Suppressor macrophage (primary cell): ENCODE measurements around the gene PHAF1.

ENCODE experiments used
- DNase-seq, 4 experiments: peaks; one replicate each; pipeline ENCODE4 v3.0.0-alpha.2; 2020 to 2022

PHAF1 gene

GRCh38 chr16:67163999-67164558, 54.3 kb downstream of the PHAF1 start:
- peak in 1 of 4 experiments; percentile 34 for DNase-seq

DNA sequence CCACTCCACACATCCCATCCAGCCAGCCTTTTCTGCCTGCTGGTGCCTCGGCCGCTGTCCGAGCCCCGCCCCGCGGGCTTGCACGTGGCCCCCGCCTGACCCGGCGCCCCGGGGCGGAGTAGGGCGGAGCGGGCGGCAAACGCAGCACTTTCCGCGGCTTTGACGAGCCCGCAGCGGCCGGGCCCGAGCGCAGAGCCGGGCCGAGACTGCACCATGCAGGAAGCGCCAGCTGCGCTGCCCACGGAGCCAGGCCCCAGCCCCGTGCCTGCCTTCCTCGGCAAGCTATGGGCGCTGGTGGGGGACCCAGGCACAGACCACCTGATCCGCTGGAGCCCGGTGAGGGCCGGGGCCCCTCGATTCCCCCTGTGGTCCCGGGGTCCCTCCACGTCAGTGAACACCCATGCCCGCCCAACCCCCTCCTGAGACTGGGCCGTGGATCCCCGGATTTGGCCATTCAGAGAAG, 54.9 kb downstream of the PHAF1 start, which contains the start of gene HSF4:
Gene HSF4, plus strand, starts transcription at position 147 of the 463 bp plus-strand sequence. Its CDS starts 67 bp downstream, at position 214.
- peak; percentile 80 to 94 (median 88) for DNase-seq

DNA sequence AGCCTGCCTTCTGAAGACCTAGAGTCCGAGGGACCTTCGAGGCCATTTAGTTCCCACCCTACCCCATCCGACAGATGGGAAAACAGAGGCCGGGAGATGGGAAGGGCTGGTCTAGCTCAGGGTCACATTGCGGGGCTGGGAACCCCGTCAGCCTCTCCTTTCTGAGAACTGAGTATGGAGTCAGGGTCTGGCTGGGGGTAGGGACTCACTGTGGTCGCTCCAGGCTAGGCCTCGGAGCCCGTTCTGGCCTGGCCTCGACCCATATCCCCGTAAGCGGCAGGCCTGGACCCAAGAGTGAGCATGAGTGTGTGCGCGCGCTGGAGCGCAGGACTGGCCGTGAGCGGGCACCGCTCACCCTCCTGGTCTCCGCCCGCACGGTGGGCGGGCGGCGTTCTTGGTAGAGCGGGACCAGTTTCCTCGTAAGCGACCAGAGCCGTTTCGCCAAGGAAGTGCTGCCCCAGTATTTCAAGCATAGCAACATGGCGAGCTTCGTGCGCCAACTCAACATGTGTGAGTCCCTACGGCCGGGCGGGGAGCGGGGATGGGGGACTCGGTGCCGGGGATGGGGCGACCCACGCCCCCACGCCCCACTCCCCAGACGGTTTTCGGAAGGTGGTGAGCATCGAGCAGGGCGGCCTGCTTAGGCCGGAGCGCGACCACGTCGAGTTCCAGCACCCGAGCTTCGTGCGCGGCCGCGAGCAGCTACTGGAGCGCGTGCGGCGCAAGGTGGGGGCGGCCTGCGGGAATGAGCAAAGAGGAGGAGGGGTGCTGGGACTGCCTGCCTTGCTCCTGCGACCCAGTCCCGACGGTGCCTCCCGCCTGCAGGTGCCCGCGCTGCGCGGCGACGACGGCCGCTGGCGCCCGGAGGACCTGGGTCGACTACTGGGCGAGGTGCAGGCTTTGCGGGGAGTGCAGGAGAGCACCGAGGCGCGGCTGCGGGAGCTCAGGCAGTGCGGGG, 55.7 kb downstream of the PHAF1 start:
- peak in 3 of 4 experiments; percentile 27 to 52 (median 36) for DNase-seq

DNA sequence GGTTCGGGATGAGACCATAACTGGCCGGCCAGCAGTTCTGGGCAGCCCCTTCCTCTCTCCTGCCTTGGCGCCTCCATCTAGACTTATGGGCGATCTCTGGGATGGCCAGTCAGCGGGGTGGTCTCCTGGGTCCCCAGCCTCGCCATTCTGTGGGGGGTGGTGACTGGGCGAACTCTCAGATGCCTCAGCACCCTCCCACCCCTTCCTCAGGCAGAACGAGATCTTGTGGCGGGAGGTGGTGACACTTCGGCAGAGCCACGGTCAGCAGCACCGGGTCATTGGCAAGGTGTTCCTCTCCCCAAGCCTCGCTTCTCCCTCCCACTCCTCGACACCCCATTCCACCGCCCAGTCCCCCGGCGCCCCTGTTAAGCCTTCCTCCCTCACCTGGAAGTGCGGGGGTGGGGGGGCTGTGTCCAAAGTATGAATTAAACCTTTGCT, 56.4 kb downstream of the PHAF1 start:
- peak in 1 of 4 experiments; percentile 21 for DNase-seq

DNA sequence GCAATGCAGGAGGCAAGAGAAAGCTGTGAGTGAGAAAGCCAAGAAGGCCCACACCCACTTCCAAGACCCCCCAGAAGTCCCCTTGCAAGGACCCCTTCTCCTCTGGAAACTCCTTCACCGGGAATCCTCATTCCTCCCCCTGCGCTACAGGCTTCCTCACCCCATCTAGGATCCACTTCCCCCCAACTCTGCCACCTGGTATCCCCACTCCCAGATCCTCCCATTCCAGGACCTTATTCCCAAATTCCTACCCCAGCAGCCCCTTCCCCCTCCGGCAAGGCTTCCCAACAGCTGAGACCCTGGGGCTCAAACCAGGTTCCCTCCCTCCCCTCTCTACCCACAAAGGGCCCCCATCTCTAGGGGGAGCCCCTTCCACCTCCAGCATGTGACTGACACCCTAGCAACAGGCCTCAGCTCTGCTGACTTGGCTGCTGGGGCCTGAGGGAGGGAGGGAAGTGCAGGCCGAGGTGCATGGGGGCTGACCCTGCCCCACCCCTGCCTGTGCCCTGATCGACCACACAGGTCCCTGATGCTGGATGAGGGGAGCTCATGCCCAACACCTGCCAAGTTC, 56.9 kb downstream of the PHAF1 start:
- peak in 3 of 4 experiments; percentile 25 to 45 (median 41) for DNase-seq

DNA sequence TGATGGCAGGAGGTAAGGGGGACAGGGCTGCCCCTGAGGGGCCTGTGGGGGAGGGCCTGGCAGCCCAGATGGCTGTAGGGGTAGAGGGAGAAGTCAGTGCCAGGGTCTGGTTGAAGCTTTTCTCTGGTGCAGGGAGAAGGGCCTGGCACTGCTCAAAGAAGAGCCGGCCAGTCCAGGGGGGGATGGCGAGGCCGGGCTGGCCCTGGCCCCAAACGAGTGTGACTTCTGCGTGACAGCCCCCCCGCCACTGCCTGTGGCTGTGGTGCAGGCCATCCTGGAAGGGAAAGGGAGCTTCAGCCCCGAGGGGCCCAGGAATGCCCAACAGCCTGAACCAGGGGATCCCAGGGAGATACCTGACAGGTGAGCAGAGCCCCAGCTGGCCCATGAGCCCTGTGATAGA, 57.8 kb downstream of the PHAF1 start:
- DNase-seq, result no peak

DNA sequence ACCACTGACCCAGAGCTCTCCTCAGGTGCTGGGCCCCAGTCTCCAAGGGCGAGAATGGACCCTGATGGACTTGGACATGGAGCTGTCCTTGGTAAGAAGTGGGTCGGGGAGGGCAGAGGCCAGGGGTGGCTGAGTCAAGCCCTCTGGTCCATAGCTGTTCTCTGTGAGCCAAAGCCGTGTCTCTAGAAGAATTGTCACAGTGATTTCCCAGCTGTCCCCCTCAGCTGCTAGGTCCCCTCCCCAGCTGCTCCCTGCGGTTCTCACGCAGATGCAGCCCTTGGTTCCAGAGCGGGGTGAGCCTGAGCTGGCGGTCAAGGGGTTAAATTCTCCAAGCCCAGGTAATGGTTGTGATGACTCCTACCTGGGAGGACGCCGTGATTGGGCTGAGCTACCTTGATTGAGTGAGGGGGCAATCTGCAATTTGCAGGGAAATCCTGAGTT, 59.3 kb downstream of the PHAF1 start:
- DNase-seq, result no peak

- peak in 3 of 4 experiments; percentile 36 to 63 (median 60) for DNase-seq
Observed at GRCh38 chr16:67169642-67170167, 60.0 kb downstream of the PHAF1 start.

GRCh38 chr16:67170168-67170948, 60.6 kb downstream of the PHAF1 start, which contains the start of gene NOL3:
NOL3 (plus strand) TSS chr16:67170538.
- peak; percentile 71 to 90 (median 84) for DNase-seq

DNA sequence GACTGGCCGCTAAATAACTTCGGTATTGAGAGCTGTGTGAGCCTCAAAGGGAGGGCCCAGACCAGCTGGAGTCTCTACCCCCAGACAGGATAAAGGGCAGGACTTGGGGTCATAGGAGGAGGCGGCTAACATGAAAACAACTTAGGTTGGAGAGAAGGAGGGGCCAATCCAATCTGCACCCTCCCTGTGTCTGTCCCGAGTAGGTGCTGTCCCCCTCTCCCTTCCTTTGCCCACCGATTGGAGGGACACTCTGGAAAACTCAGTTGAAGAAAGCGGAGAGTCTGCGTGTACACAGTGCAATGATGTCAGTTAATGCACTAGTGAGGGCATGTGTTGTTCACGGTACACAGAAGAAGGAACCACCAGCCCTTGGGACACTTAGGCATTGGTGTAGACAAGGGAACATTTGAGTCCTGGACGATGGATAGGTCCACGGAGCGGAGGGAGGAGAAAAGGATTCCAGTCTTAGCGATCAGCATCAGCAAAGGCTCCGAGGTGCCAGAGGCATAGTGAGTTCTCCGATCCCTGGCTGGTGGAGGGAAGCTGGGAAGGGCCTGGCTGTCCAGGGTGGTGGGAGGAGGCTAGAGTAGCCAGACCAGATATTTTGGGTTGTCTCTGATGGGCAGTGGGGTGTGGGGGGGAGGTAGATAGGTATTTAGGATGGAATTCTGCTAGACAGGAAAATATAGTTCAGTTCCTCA, 61.4 kb downstream of the PHAF1 start:
- DNase-seq, result peak in 3 of 4 experiments; percentile 41 to 57 (median 46)

- DNase-seq, result no peak
Observed at GRCh38 chr16:67173323-67173722, 63.6 kb downstream of the PHAF1 start.

GRCh38 chr16:67173808-67174705, 64.3 kb downstream of the PHAF1 start:
- DNase-seq, result peak; percentile 71 to 89 (median 81)

GRCh38 chr16:67174706-67175231, 65.0 kb downstream of the PHAF1 start:
- DNase-seq, result no peak

DNA sequence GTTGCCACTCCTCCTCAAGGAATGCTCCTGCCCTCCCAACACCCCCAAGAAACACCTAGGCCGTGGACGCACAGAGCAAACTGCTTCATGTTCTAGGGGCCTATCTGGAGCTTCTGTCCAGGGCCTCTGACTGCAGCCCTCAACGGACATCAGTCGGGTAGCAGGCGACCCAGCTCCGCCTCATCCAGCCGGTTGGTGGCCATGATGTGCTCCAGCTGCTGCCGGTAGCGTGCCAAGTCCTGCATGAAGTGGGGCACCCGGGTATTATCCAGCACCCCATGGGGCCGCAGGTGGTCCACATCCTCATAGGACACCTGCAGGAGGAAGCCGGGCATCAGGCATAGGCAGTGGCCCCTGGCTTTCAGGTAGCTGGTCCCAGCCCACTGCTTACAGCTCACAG, 66.9 kb downstream of the PHAF1 start:
- DNase-seq, result no peak

- DNase-seq, result peak; percentile 51 to 81 (median 68)
Observed at GRCh38 chr16:67177743-67178699, 68.3 kb downstream of the PHAF1 start.

- DNase-seq, result no peak
Observed at GRCh38 chr16:67179421-67180080, 69.8 kb downstream of the PHAF1 start.

DNA sequence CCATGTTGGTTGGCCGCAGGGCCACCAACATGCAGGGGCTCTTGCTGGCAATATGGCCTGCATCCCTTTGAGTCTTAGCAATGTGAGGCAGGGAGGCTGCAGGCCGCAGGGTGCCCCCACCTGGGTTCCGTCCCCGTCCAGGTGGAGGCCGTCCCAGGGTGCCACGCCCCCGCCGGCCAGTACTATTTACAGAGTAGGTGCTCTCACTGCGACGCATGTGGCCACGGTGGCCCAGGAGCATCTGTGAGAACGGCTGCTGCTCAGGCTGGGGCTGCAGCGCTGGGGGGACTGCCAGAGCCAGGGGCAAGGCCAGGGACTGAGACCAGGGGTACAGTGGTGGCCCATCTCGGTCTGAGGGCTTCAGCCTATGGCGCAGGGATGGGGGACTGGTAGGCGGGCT, 70.4 kb downstream of the PHAF1 start:
- DNase-seq, result no peak

DNA sequence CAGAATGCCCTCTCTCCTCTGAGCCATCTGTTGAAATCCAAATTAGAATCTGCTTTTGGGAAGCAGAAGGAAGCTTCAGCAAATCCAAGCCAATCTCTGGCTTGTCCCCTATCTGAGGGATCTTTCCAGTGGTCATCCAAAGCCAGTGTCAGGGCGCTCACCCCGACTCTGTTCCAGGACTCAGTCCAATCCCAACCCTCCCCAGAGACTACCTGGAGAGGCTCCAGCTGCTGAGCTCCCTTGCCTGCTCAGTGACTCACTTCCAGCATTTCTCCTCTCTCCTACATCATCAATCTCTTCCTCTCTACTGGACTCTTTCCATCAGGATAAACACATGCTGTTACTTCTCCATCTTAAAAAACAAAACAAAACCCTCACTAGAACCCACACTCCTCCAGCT, 71.6 kb downstream of the PHAF1 start:
- peak in 2 of 4 experiments; percentile 29 to 47 for DNase-seq
